Type B pancreatic cell (in vitro differentiated cells): ENCODE measurements around the gene BBOX1. TPM values are rescaled to one million over a fixed set of nuclear protein-coding genes. Genes with fewer than 3 reads are reported as not detected.

Source experiments
- DNase-seq: peaks from one replicate; pipeline ENCODE4 v3.0.0; 2021; ENCODE audit warnings: mixed read lengths; ENCODE audit not compliant: unreplicated experiment; ENCODE audit errors: extremely low spot score
- H3K27ac Mint-ChIP-seq: 2 replicates; pipeline ENCODE4 v1.8.0; 2021; ENCODE audit warnings: mild to moderate bottlenecking, mixed read lengths
- H3K27me3 Mint-ChIP-seq: 2 replicates; pipeline ENCODE4 v1.8.0; 2021; ENCODE audit warnings: mixed read lengths
- H3K36me3 Mint-ChIP-seq: 2 replicates; pipeline ENCODE4 v1.8.0; 2021; ENCODE audit warnings: mixed read lengths
- H3K4me1 Mint-ChIP-seq: one replicate; pipeline ENCODE4 v1.8.0; 2021; ENCODE audit warnings: mixed read lengths; ENCODE audit not compliant: unreplicated experiment
- H3K4me3 Mint-ChIP-seq: 2 replicates; pipeline ENCODE4 v1.8.0; 2021; ENCODE audit warnings: mild to moderate bottlenecking, mixed read lengths
- H3K9me3 Mint-ChIP-seq: 2 replicates; pipeline ENCODE4 v1.8.0; 2021; ENCODE audit warnings: mixed read lengths
- CTCF ChIP-seq: fragments of 200-600 bp; sonication (generic); conservative IDR thresholded peaks from 2 replicates; pipeline ENCODE4 v1.5.0; 2021; ENCODE audit warnings: antibody characterized with exemption, mild to moderate bottlenecking
- total RNA-seq: library from RNA; stranded (reverse); gene quantifications from 2 replicates; pipeline ENCODE4 v1.2.1, GENCODE V29; 2021; ENCODE audit warnings: low replicate concordance

Gene BBOX1
- total RNA-seq, 1 donor from 2014 or later = 0.27 TPM

DNA sequence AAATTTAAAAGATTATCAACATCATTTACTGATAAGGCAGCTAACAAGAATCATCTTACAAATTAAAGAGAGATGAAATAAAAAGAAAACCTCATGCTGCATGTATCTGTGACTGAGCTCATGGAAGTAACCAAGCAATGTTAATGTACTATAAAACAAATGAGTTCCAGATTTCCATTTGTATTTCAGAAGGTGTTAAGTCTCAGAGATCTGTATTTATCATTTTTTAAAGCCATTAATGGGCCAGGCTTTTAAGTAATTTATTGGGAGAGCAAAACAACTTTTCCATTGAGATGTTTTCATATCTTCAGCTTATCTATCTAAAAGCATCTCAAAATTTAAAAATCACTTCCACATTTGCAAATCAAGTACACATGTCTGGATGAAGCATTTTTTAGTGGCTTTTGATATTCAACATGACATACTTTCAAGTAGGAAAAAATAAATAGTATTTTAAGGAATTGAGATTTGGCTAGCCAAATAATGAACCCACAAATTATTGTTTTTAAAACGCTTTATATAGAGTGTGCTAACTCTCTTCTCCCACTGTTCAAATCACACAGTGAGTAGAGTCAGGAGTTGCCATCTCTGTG is 17.9 kb upstream of the BBOX1 start:
- H3K4me1 Mint-ChIP-seq = peaks cover 7% of the 10 kb centered on the region
- no peaks in the 10 kb centered on the region for H3K36me3 Mint-ChIP-seq
- H3K4me3 Mint-ChIP-seq = no peak overlapping the region
- H3K27ac Mint-ChIP-seq = no peak overlapping the region
- H3K27me3 Mint-ChIP-seq = no peaks in the 10 kb centered on the region
- DNase-seq = no peak
- peaks cover 4% of the 10 kb centered on the region for H3K9me3 Mint-ChIP-seq
- no peak for TF ChIP-seq CTCF

DNA sequence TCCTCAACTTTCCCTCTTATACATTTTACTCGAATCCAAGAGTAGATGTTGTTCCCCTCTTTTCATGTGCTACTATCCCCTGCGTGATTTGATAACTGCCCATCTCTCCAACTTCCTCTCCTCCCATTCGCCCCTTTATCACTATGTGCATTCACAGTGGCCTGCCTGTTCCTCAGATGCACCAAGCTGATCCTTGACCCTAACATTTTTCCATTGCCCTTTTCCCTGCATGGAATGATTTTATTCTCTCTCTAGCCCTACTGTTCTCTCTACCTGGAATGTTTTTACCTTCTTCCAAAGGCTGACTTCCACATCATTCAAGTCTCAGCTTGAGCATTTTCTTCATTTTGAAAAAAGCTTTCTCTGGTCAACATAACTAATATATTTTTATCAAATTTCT is 15.8 kb upstream of the BBOX1 start:
- Mint-ChIP-seq H3K4me1 (peaks cover 11% of the 10 kb centered on the region), H3K27me3 (no peaks in the 10 kb centered on the region), H3K9me3 (peaks cover 4% of the 10 kb centered on the region), H3K36me3 (no peaks in the 10 kb centered on the region), H3K4me3 (no peak overlapping the region), H3K27ac (no peak overlapping the region)
- no peak for TF ChIP-seq CTCF
- no peak for DNase-seq

DNA sequence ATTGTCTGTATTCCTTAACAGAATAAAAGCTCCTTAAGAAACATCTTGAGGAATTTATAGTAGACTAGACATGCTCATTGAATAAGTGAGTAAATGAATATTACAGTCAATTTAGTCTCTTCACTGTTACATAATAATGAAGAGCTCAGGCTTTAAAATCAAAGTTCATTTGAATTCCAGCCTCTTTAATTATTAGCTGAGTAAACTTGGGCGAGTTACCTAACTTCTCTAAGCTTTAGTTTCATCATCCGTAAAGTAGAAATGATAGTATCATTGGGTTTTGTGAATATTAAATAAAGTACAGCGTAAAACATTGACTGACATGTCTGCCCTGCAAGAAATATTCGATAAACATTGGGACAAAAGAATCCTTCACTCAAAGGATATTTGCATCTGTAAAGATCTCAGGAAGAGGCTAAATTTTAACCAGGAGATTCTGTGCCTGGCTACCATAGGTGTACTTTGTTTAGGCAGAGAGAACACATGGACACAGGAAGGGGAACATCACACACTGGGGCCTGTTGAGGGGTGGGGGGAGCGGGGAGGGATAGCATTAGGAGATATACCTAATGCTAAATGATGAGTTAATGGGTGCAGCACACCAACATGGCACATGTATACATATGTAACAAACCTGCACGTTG is 15.2 kb upstream of the BBOX1 start:
- H3K36me3 Mint-ChIP-seq = no peaks in the 10 kb centered on the region
- H3K4me1 Mint-ChIP-seq = peaks cover 11% of the 10 kb centered on the region
- H3K4me3 Mint-ChIP-seq = no peak overlapping the region
- no peak overlapping the region for H3K27ac Mint-ChIP-seq
- peaks cover 4% of the 10 kb centered on the region for H3K9me3 Mint-ChIP-seq
- no peaks in the 10 kb centered on the region for H3K27me3 Mint-ChIP-seq
- no peak for DNase-seq
- TF ChIP-seq CTCF = no peak

GRCh38 chr11:27025957-27026733 is 14.5 kb upstream of the BBOX1 start:
- no peaks in the 10 kb centered on the region for H3K27me3 Mint-ChIP-seq
- no peak overlapping the region for H3K4me3 Mint-ChIP-seq
- peaks cover 4% of the 10 kb centered on the region for H3K9me3 Mint-ChIP-seq
- TF ChIP-seq CTCF = no peak
- no peak overlapping the region for H3K27ac Mint-ChIP-seq
- H3K4me1 Mint-ChIP-seq = peaks cover 11% of the 10 kb centered on the region
- DNase-seq = no peak
- H3K36me3 Mint-ChIP-seq = no peaks in the 10 kb centered on the region

- H3K4me1 Mint-ChIP-seq = peaks cover 11% of the 10 kb centered on the region
- H3K4me3 Mint-ChIP-seq = no peak overlapping the region
- H3K36me3 Mint-ChIP-seq = no peaks in the 10 kb centered on the region
- no peaks in the 10 kb centered on the region for H3K27me3 Mint-ChIP-seq
- TF ChIP-seq CTCF = no peak
- H3K9me3 Mint-ChIP-seq = peaks cover 4% of the 10 kb centered on the region
- DNase-seq = no peak
- no peak overlapping the region for H3K27ac Mint-ChIP-seq
Measured at GRCh38 chr11:27028561-27028965, 12.1 kb upstream of the BBOX1 start.
